Chondrocyte (in vitro differentiated cells): Measurements from ENCODE around the gene NMS. TPM values are rescaled to one million over a fixed set of nuclear protein-coding genes. Genes with fewer than 3 reads are reported as not detected.

Experiments
- DNase-seq: peaks from one replicate; pipeline ENCODE4 v3.0.0; 2021; ENCODE audit warnings: mixed read lengths, low spot score
- H3K27ac Mint-ChIP-seq: one replicate; pipeline ENCODE4 v1.8.0; 2021; ENCODE audit warnings: mild to moderate bottlenecking, moderate library complexity, mixed read lengths; ENCODE audit not compliant: unreplicated experiment
- H3K27me3 Mint-ChIP-seq: 2 replicates; pipeline ENCODE4 v1.8.0; 2021; ENCODE audit warnings: low read depth, mixed read lengths
- H3K36me3 Mint-ChIP-seq: 2 replicates; pipeline ENCODE4 v1.8.0; 2021; ENCODE audit warnings: low read depth, mixed read lengths
- H3K4me1 Mint-ChIP-seq: 2 replicates; pipeline ENCODE4 v1.8.0; 2021; ENCODE audit warnings: low read depth, mild to moderate bottlenecking, mixed read lengths
- H3K4me3 Mint-ChIP-seq: one replicate; pipeline ENCODE4 v1.8.0; 2021; ENCODE audit warnings: mild to moderate bottlenecking, moderate library complexity, mixed read lengths; ENCODE audit not compliant: unreplicated experiment
- H3K9me3 Mint-ChIP-seq: 2 replicates; pipeline ENCODE4 v1.8.0; 2021; ENCODE audit warnings: low read depth, mixed read lengths
- total RNA-seq: library from RNA; stranded (reverse); gene quantifications from 3 replicates; pipeline ENCODE4 v1.2.1, GENCODE V29; 2021
- TF ChIP-seq, protein P1 (sequence below): fragments of 200-600 bp; sonication (generic); IDR thresholded peaks from 2 replicates; pipeline ENCODE4 v1.5.0; 2021; ENCODE audit warnings: antibody characterized with exemption, mild to moderate bottlenecking, moderate library complexity

The NMS gene
- total RNA-seq, 1 donor from 2014 or later, result not detected

DNA sequence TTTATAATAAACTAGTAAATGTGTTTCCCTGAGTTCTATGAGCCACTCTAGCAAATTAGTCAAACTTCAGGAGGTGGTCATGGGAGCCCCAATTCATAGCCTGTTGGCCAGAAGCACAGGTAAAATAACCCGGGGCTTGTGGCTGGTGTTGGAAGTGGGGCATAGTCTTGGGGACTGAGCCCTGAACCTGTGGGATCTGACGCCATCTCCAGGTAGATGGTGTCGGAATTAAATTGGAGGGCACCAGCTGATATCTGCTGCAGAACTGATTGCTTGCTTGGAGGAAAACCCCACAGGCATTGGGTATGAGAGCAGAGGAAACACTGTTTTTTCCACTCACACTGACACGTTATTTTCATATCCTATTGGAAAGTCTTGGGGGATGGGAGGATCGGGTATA, 14.1 kb downstream of the NMS start:
- H3K27me3 Mint-ChIP-seq, result peaks cover 25% of the 10 kb centered on the region
- H3K4me1 Mint-ChIP-seq, result no peaks in the 10 kb centered on the region
- H3K9me3 Mint-ChIP-seq, result no peaks in the 10 kb centered on the region
- DNase-seq, result no peak
- TF ChIP-seq, protein P1, sequence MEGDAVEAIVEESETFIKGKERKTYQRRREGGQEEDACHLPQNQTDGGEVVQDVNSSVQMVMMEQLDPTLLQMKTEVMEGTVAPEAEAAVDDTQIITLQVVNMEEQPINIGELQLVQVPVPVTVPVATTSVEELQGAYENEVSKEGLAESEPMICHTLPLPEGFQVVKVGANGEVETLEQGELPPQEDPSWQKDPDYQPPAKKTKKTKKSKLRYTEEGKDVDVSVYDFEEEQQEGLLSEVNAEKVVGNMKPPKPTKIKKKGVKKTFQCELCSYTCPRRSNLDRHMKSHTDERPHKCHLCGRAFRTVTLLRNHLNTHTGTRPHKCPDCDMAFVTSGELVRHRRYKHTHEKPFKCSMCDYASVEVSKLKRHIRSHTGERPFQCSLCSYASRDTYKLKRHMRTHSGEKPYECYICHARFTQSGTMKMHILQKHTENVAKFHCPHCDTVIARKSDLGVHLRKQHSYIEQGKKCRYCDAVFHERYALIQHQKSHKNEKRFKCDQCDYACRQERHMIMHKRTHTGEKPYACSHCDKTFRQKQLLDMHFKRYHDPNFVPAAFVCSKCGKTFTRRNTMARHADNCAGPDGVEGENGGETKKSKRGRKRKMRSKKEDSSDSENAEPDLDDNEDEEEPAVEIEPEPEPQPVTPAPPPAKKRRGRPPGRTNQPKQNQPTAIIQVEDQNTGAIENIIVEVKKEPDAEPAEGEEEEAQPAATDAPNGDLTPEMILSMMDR, result no peak
- no peaks in the 10 kb centered on the region for H3K36me3 Mint-ChIP-seq
- no peak overlapping the region for H3K27ac Mint-ChIP-seq
- no peak overlapping the region for H3K4me3 Mint-ChIP-seq

DNA sequence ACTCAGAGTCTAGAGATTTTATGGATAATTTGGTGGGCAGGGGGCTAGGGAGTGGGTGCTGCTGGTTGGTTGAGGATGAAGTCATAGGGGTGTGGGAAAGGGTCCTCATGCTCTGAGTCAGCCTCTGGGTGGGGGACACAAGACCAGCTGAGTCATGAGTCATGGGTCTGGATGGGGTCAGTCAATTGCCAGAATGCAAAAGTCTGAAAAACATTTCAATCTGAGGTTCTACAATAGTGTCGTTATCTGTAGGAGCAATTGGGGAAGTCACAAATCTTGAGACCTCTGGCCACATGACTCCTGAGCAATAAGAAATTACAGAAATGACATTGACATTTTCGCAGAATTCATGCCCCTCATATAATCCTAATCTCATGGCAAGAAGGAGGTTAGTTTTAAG, 15.1 kb downstream of the NMS start:
- TF ChIP-seq, protein P1, result no peak
- H3K9me3 Mint-ChIP-seq, result no peaks in the 10 kb centered on the region
- no peaks in the 10 kb centered on the region for H3K36me3 Mint-ChIP-seq
- H3K4me3 Mint-ChIP-seq, result no peak overlapping the region
- H3K27ac Mint-ChIP-seq, result no peak overlapping the region
- no peak for DNase-seq
- peaks cover 21% of the 10 kb centered on the region for H3K27me3 Mint-ChIP-seq
- H3K4me1 Mint-ChIP-seq, result no peaks in the 10 kb centered on the region

DNA sequence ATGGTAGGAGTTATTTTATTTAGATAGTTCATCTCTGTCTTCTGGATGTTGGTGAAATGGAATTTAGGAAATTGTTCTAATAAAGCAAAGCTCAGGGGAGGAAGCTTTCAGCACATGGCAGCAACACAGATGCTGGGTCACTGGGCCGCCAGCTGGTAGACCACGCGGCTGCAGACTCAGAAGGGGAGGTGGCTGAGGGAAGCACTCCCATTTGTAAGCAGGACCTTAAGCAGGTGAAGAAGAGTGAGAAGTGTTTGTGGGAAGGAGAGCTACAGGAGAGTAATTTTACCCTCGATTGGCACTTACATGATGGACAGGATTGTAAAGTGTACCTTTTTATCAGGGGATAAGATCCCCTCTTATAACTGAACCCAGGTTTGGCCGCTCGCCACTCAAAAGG, 24.4 kb downstream of the NMS start:
- TF ChIP-seq, protein P1, result no peak

DNA sequence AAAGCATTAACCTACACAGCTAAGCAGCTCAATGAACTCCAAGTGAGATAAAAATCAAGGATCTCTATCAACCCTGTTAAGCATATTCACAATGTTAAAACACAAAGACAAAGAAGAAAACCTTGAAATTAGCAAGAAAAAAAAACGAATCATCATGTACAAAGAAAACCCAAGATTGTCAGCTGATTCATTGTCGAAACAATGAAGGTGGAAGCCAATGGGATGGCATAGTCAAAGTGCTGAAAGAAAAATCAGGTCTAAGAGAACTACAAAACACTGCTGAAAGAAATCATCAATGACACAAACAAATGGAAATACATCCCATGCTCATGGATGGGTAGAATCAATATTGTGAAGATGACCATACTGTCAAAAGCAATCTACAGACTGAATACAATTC, 32.5 kb downstream of the NMS start:
- Mint-ChIP-seq H3K4me3 (no peak overlapping the region), H3K27ac (no peak overlapping the region), H3K4me1 (no peaks in the 10 kb centered on the region), H3K27me3 (peaks cover 26% of the 10 kb centered on the region), H3K36me3 (peaks cover 2% of the 10 kb centered on the region), H3K9me3 (peaks cover 47% of the 10 kb centered on the region)
- DNase-seq, result no peak
- TF ChIP-seq, protein P1, result no peak

More for the DNA sequence above, 24.4 kb downstream of the NMS start:
- H3K9me3 Mint-ChIP-seq, result peaks cover 12% of the 10 kb centered on the region
- H3K4me1 Mint-ChIP-seq, result no peaks in the 10 kb centered on the region
- H3K4me3 Mint-ChIP-seq, result no peak overlapping the region
- peaks cover 49% of the 10 kb centered on the region for H3K27me3 Mint-ChIP-seq
- H3K27ac Mint-ChIP-seq, result no peak overlapping the region
- no peak for DNase-seq
- H3K36me3 Mint-ChIP-seq, result no peaks in the 10 kb centered on the region

DNA sequence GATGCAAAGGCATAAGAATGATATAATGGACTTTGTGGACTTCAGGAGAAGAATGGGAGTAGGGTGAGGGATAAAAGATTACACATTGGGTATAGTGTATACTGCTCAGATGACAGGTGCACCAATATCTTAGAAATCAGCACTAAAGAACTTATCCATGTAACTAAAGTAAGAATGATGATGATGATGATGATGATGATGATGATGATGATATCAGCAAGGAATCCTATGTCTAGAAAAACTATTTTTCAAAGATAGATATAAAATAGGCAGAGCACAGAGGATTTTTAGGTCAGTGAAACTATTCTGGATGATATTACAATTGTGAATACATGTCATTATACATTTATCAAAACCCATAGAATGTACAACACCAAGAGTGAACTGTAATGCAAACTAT, 34.3 kb downstream of the NMS start:
- no peak overlapping the region for H3K4me3 Mint-ChIP-seq
- no peaks in the 10 kb centered on the region for H3K4me1 Mint-ChIP-seq
- H3K36me3 Mint-ChIP-seq, result peaks cover 2% of the 10 kb centered on the region
- peaks cover 20% of the 10 kb centered on the region for H3K27me3 Mint-ChIP-seq
- no peak overlapping the region for H3K27ac Mint-ChIP-seq
- TF ChIP-seq, protein P1, result no peak
- no peak for DNase-seq
- peaks cover 45% of the 10 kb centered on the region for H3K9me3 Mint-ChIP-seq
